Fibroblast of skin of back (primary cell): Measurements from ENCODE around the gene ZNF827.

ENCODE experiments used
- DNase-seq: peaks from one replicate; pipeline ENCODE4 v3.0.0-alpha.2; 2013

The ZNF827 gene

GRCh38 chr4:145890689-145891088 lies 47.9 kb downstream of the ZNF827 start:
- DNase-seq: no peak

GRCh38 chr4:145888393-145888792 lies 50.2 kb downstream of the ZNF827 start:
- DNase-seq: no peak

- DNase-seq: peak; percentile 56
Measured at GRCh38 chr4:145887241-145887991, 51.2 kb downstream of the ZNF827 start.

- no peak for DNase-seq
Measured at GRCh38 chr4:145886871-145887240, 51.8 kb downstream of the ZNF827 start.

- DNase-seq: no peak
Measured at GRCh38 chr4:145885666-145886065, 53.0 kb downstream of the ZNF827 start.

GRCh38 chr4:145884775-145885174 lies 53.8 kb downstream of the ZNF827 start:
- DNase-seq: no peak

GRCh38 chr4:145883101-145883694 lies 55.4 kb downstream of the ZNF827 start:
- no peak for DNase-seq

- no peak for DNase-seq
Measured at GRCh38 chr4:145882604-145883003, 56.0 kb downstream of the ZNF827 start.

GRCh38 chr4:145881989-145882388 lies 56.6 kb downstream of the ZNF827 start:
- DNase-seq: no peak

GRCh38 chr4:145881576-145881975 lies 57.0 kb downstream of the ZNF827 start:
- DNase-seq: no peak

GRCh38 chr4:145880355-145880960 lies 58.2 kb downstream of the ZNF827 start:
- no peak for DNase-seq

- no peak for DNase-seq
Measured at GRCh38 chr4:145879598-145879997, 59.0 kb downstream of the ZNF827 start.

GRCh38 chr4:145878501-145879435 lies 59.9 kb downstream of the ZNF827 start:
- no peak for DNase-seq

GRCh38 chr4:145876531-145877180 lies 62.0 kb downstream of the ZNF827 start:
- DNase-seq: no peak

- DNase-seq: no peak
Measured at GRCh38 chr4:145873901-145874300, 64.7 kb downstream of the ZNF827 start.

- no peak for DNase-seq
Measured at GRCh38 chr4:145871209-145871608, 67.4 kb downstream of the ZNF827 start.

- no peak for DNase-seq
Measured at GRCh38 chr4:145870155-145871020, 68.2 kb downstream of the ZNF827 start.

GRCh38 chr4:145868637-145869409 lies 69.8 kb downstream of the ZNF827 start:
- DNase-seq: no peak

GRCh38 chr4:145867406-145867805 lies 71.2 kb downstream of the ZNF827 start:
- no peak for DNase-seq

- DNase-seq: no peak
Measured at GRCh38 chr4:145866991-145867390, 71.6 kb downstream of the ZNF827 start.
